Neural progenitor cell (in vitro differentiated cells): Measurements from ENCODE around the gene DLL3. TPM values are rescaled to one million over a fixed set of nuclear protein-coding genes. Genes with fewer than 3 reads are reported as not detected.

ENCODE experiments used
- DNase-seq: peaks from one replicate; pipeline ENCODE4 v3.0.0-alpha.2; 2016; ENCODE audit warnings: low spot score
- H2AFZ ChIP-seq: fragments of 200-600 bp; sonication (generic); replicated peaks from 2 replicates; pipeline ENCODE4 v1.6.1; 2016; ENCODE audit warnings: antibody characterized with exemption
- H3F3A ChIP-seq: fragments of 200-600 bp; sonication (generic); 2 replicates; pipeline ENCODE4 v1.6.1; 2016; ENCODE audit warnings: antibody characterized with exemption, low read depth
- H3K27ac ChIP-seq: fragments of 200-600 bp; sonication (generic); 2 replicates; pipeline ENCODE4 v1.5.1; 2016; ENCODE audit warnings: mild to moderate bottlenecking
- H3K27me3 ChIP-seq: fragments of 200-600 bp; sonication (generic); 2 replicates; pipeline ENCODE4 v1.6.1; 2016; ENCODE audit warnings: mild to moderate bottlenecking, moderate library complexity
- H3K36me3 ChIP-seq: fragments of 200-600 bp; sonication (generic); 2 replicates; pipeline ENCODE4 v1.5.1; 2016
- H3K4me1 ChIP-seq: fragments of 200-600 bp; sonication (generic); 2 replicates; pipeline ENCODE4 v1.6.1; 2016; ENCODE audit warnings: mixed run types
- H3K4me2 ChIP-seq: fragments of 200-600 bp; sonication (generic); 2 replicates; pipeline ENCODE4 v1.6.1; 2016
- H3K4me3 ChIP-seq: fragments of 200-600 bp; sonication (generic); 2 replicates; pipeline ENCODE4 v1.5.1; 2016
- H3K79me2 ChIP-seq: fragments of 200-600 bp; sonication (generic); 2 replicates; pipeline ENCODE4 v1.6.1; 2016; ENCODE audit warnings: low read depth
- H3K9ac ChIP-seq: fragments of 200-600 bp; sonication (generic); 2 replicates; pipeline ENCODE4 v1.6.1; 2016
- H3K9me3 ChIP-seq: fragments of 200-600 bp; sonication (generic); 2 replicates; pipeline ENCODE4 v1.5.1; 2016; ENCODE audit warnings: low read depth
- H4K20me1 ChIP-seq: fragments of 200-600 bp; sonication (generic); 2 replicates; pipeline ENCODE4 v1.6.1; 2016; ENCODE audit warnings: low read depth
- H3K27ac Mint-ChIP-seq: 3 replicates; pipeline ENCODE4 v1.8.0; 2021; ENCODE audit warnings: mixed read lengths
- H3K27me3 Mint-ChIP-seq: 2 replicates; pipeline ENCODE4 v1.8.0; 2022; ENCODE audit warnings: low read depth, mild to moderate bottlenecking, inconsistent platforms, moderate library complexity, mixed read lengths; ENCODE audit not compliant: insufficient read depth
- H3K36me3 Mint-ChIP-seq: 3 replicates; pipeline ENCODE4 v1.8.0; 2021; ENCODE audit warnings: mixed read lengths
- H3K4me1 Mint-ChIP-seq: 3 replicates; pipeline ENCODE4 v1.8.0; 2021; ENCODE audit warnings: mixed read lengths
- H3K4me3 Mint-ChIP-seq: 3 replicates; pipeline ENCODE4 v1.8.0; 2021; ENCODE audit warnings: mild to moderate bottlenecking, moderate library complexity, mixed read lengths
- H3K9me3 Mint-ChIP-seq: 3 replicates; pipeline ENCODE4 v1.8.0; 2020; ENCODE audit warnings: mixed read lengths
- EZH2 ChIP-seq: fragments of 200-600 bp; sonication (generic); IDR thresholded peaks from 2 replicates; pipeline ENCODE4 v1.6.1; 2017; ENCODE audit warnings: antibody characterized with exemption, mild to moderate bottlenecking, moderate library complexity
- EZH2phosphoT487 ChIP-seq: fragments of 200-600 bp; sonication (generic); IDR thresholded peaks from 2 replicates; pipeline ENCODE4 v1.6.1; 2017; ENCODE audit warnings: antibody characterized with exemption
- total RNA-seq: library from RNA; depleted of rRNA; stranded (reverse); fragments of >200 nt; gene quantifications from 2 replicates; pipeline ENCODE4 v1.2.3, GENCODE V29; 2015; ENCODE audit warnings: low replicate concordance
- TF ChIP-seq, protein P1 (sequence below): fragments of 200-600 bp; sonication (generic); IDR thresholded peaks from 2 replicates; pipeline ENCODE4 v1.5.1; 2017; ENCODE audit warnings: antibody characterized with exemption, mild to moderate bottlenecking

Gene DLL3
- total RNA-seq, 1 donor from 2014 or later: 0.37 TPM

DNA sequence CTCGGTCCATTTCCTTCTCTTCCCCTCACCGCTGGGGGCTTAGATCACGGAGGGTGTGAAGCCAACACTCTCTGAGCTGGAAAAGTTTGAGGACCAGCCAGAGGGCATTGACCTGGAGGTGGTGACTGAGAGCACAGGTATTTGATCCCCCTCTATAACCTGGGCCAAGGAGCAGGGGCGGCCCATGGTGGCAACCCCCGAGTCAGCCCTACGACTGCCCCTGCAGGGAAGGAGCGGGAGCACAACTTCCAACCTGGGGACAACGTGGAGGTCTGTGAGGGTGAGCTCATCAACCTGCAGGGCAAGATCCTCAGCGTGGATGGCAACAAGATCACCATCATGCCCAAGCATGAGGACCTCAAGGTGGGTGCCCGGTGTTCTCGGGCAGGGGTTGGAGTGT, 29.7 kb upstream of the DLL3 start:
- no peaks in the 10 kb centered on the region for H3K36me3 ChIP-seq
- no peaks in the 10 kb centered on the region for H3K4me1 ChIP-seq
- no peak overlapping the region for H3K4me2 ChIP-seq
- H3K27me3 ChIP-seq: no peaks in the 10 kb centered on the region
- H4K20me1 ChIP-seq: no peaks in the 10 kb centered on the region
- Mint-ChIP-seq H3K4me1 (no peaks in the 10 kb centered on the region), H3K36me3 (peaks cover 43% of the 10 kb centered on the region), H3K27ac (no peak overlapping the region), H3K9me3 (no peaks in the 10 kb centered on the region), H3K4me3 (peak overlapping the region; percentile 52), H3K27me3 (peaks cover 6% of the 10 kb centered on the region)
- H2AFZ ChIP-seq: no peak overlapping the region
- H3K9ac ChIP-seq: no peak overlapping the region
- no peaks in the 10 kb centered on the region for H3F3A ChIP-seq
- no peaks in the 10 kb centered on the region for H3K79me2 ChIP-seq
- no peak overlapping the region for H3K4me3 ChIP-seq
- no peak for TF ChIP-seq EZH2phosphoT487
- TF ChIP-seq EZH2: no peak
- TF ChIP-seq, protein P1, sequence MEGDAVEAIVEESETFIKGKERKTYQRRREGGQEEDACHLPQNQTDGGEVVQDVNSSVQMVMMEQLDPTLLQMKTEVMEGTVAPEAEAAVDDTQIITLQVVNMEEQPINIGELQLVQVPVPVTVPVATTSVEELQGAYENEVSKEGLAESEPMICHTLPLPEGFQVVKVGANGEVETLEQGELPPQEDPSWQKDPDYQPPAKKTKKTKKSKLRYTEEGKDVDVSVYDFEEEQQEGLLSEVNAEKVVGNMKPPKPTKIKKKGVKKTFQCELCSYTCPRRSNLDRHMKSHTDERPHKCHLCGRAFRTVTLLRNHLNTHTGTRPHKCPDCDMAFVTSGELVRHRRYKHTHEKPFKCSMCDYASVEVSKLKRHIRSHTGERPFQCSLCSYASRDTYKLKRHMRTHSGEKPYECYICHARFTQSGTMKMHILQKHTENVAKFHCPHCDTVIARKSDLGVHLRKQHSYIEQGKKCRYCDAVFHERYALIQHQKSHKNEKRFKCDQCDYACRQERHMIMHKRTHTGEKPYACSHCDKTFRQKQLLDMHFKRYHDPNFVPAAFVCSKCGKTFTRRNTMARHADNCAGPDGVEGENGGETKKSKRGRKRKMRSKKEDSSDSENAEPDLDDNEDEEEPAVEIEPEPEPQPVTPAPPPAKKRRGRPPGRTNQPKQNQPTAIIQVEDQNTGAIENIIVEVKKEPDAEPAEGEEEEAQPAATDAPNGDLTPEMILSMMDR: no peak
- no peak overlapping the region for H3K27ac ChIP-seq
- H3K9me3 ChIP-seq: no peaks in the 10 kb centered on the region
- DNase-seq: no peak

DNA sequence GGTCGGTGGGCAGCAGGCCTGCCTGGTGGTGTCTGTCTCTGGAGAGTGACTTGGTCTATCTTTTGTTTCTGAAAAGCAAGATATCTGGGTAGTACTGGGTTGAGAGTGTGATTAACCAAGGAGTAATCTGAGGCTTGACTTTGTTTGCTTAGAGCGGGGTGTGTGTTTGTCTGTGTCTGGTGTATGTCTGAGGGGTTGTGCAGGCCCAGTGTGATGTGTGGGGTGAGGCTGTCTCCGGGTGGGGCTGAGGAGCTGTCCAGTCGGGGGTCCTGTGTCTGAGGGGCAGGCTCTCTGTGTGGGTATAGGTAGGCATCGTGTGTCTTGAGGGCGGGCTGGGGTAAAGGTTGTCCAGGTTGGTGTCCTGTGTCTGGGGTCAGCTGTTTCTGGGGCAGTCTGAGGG, 29.2 kb upstream of the DLL3 start:
- no peak overlapping the region for H3K4me2 ChIP-seq

DNA sequence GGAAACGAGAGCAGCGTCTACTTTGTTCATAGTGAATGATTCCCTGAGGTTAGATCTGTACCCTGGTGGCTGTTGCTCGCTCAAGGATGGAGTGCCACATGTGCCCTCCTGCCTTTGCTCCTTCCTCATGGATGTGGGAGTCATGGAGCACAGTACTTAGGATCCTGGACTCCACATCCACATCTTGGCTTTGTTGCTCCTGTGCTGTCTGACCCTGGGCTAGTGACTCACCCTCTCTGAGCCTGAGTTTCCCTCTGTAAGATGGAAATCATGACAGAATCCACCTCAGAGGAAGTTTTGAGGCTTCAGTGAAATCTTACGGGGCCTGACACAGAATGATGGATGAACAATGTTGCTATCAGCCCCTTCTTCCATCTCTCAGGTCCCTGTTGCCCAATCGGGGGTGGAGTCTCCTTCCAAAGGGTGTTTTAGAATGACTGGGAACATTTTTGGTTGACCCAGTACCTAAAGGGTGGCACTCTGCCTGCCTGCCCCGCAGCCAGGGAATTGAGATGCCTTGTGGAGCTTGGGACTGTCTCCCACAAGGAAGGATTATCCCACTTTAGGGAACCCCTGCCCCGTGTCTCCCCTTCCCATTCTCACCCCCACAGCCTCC, 27.9 kb upstream of the DLL3 start:
- TF ChIP-seq EZH2phosphoT487: no peak
- TF ChIP-seq, protein P1: no peak
- TF ChIP-seq EZH2: no peak
- no peak overlapping the region for H3K4me3 ChIP-seq
- no peak overlapping the region for H3K27ac ChIP-seq
- no peak for DNase-seq
- H3K9ac ChIP-seq: no peak overlapping the region
- no peaks in the 10 kb centered on the region for H3K27me3 ChIP-seq
- H3K36me3 ChIP-seq: no peaks in the 10 kb centered on the region
- H3K79me2 ChIP-seq: no peaks in the 10 kb centered on the region
- no peak overlapping the region for H2AFZ ChIP-seq
- no peak overlapping the region for H3K4me2 ChIP-seq
- no peaks in the 10 kb centered on the region for H3K9me3 ChIP-seq
- Mint-ChIP-seq H3K4me1 (no peaks in the 10 kb centered on the region), H3K27ac (no peak overlapping the region), H3K36me3 (peaks cover 42% of the 10 kb centered on the region), H3K27me3 (peaks cover 6% of the 10 kb centered on the region), H3K4me3 (no peak overlapping the region), H3K9me3 (no peaks in the 10 kb centered on the region)
- H4K20me1 ChIP-seq: no peaks in the 10 kb centered on the region
- H3F3A ChIP-seq: no peaks in the 10 kb centered on the region
- no peaks in the 10 kb centered on the region for H3K4me1 ChIP-seq

More for the DNA sequence above, 29.2 kb upstream of the DLL3 start:
- Histone ChIP-seq H3K36me3 (no peaks in the 10 kb centered on the region), H4K20me1 (no peaks in the 10 kb centered on the region), H3K27me3 (no peaks in the 10 kb centered on the region), H3K27ac (no peak overlapping the region), H3K4me1 (no peaks in the 10 kb centered on the region), H3K79me2 (no peaks in the 10 kb centered on the region), H3K4me3 (no peak overlapping the region), H3K9me3 (no peaks in the 10 kb centered on the region), H2AFZ (no peak overlapping the region), H3F3A (no peaks in the 10 kb centered on the region), H3K9ac (no peak overlapping the region)
- peaks cover 44% of the 10 kb centered on the region for H3K36me3 Mint-ChIP-seq
- no peak for TF ChIP-seq EZH2phosphoT487
- TF ChIP-seq EZH2: no peak
- TF ChIP-seq, protein P1: no peak
- no peaks in the 10 kb centered on the region for H3K4me1 Mint-ChIP-seq
- peak overlapping the region; percentile 17 for H3K4me3 Mint-ChIP-seq
- no peak for DNase-seq
- H3K27ac Mint-ChIP-seq: no peak overlapping the region
- H3K9me3 Mint-ChIP-seq: no peaks in the 10 kb centered on the region
- H3K27me3 Mint-ChIP-seq: peaks cover 6% of the 10 kb centered on the region
